ENCODE results near the gene PCYOX1L.

Gene PCYOX1L

GRCh38 chr5:149407323-149408251 lies 49.7 kb downstream of the PCYOX1L start:
- DNase-seq (ENCODE audit: low read depth) = no peak

- DNase-seq (ENCODE audit: low read depth) = no peak
These were observed 50.6 kb downstream of the PCYOX1L start for GRCh38 chr5:149408252-149409099.

GRCh38 chr5:149409268-149409948 lies 51.6 kb downstream of the PCYOX1L start:
- DNase-seq (ENCODE audit: low read depth) = no peak

- DNase-seq (ENCODE audit: low read depth) = no peak
These were observed 52.2 kb downstream of the PCYOX1L start for GRCh38 chr5:149410071-149410470.

- no peak for DNase-seq (ENCODE audit: low read depth)
These were observed 53.0 kb downstream of the PCYOX1L start for GRCh38 chr5:149410721-149411432.

GRCh38 chr5:149411738-149412519 lies 54.1 kb downstream of the PCYOX1L start:
- no peak for DNase-seq (ENCODE audit: low read depth)

GRCh38 chr5:149412783-149413476 lies 55.1 kb downstream of the PCYOX1L start:
- DNase-seq (ENCODE audit: low read depth) = no peak

GRCh38 chr5:149413477-149414210 lies 55.8 kb downstream of the PCYOX1L start:
- DNase-seq (ENCODE audit: low read depth) = no peak

GRCh38 chr5:149414405-149415065 lies 56.7 kb downstream of the PCYOX1L start:
- DNase-seq (ENCODE audit: low read depth) = no peak

- DNase-seq (ENCODE audit: low read depth) = no peak
These were observed 57.5 kb downstream of the PCYOX1L start for GRCh38 chr5:149415066-149415967.

- DNase-seq (ENCODE audit: low read depth) = no peak
These were observed 59.3 kb downstream of the PCYOX1L start for GRCh38 chr5:149416987-149417710.

- DNase-seq (ENCODE audit: low read depth) = no peak
These were observed 60.0 kb downstream of the PCYOX1L start for GRCh38 chr5:149417711-149418368.

GRCh38 chr5:149418910-149419531 lies 61.2 kb downstream of the PCYOX1L start:
- DNase-seq (ENCODE audit: low read depth) = no peak

All from stromal cell of bone marrow (primary cell).